NCI-H187 (cell line): ENCODE results near the gene C11orf21.
"Not testable (repeated sequence)": the region's sequence is repeated elsewhere in the genome, so short reads cannot be mapped to it uniquely, and the experiment has no call there.

Experiments used
- DNase-seq, 2 experiments: peaks; one replicate each; lab custom pipeline; 2025; lab: John Stamatoyannopoulos, UW

The C11orf21 gene

DNA sequence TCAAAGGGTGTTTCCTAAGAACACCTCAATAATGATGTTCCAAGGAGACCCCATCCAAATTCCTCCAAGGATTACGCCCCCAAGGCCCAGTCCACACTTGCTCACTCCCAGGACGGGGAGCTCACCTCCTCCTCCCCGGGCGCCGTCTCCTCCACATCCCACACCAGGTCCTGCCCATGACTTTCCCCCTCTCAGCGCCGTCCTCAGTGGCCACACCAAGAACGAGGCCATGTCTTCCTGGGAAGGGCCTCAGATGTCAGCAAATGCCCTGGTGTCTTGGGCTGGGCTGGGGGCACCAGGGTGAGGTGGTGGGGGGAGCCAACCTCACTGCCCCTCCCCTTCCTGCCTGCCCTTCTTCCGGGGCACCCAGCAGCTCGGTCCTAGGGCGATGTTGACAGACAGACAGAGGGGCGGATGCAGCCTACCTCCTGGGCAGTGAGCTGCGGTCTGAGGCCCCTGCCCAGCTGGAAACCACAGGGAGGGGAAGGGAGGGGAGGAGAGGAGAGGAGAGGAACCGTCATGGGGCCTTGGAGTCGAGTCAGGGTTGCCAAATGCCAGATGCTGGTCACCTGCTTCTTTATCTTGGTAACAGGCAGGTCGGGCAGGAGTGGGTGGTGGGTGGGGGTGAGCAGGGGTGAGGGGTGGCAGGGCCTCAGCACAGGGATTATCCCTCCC, at the start of gene C11orf21, which contains the start of gene TSPAN32:
Gene C11orf21 (minus strand): TSS at position 288 of the 675 bp plus-strand sequence. CDS start 110 bp downstream, at position 178.
Gene TSPAN32 (plus strand): TSS at position 383 of the 675 bp plus-strand sequence. CDS start 137 bp downstream, at position 520.
- DNase-seq, result no peak

DNA sequence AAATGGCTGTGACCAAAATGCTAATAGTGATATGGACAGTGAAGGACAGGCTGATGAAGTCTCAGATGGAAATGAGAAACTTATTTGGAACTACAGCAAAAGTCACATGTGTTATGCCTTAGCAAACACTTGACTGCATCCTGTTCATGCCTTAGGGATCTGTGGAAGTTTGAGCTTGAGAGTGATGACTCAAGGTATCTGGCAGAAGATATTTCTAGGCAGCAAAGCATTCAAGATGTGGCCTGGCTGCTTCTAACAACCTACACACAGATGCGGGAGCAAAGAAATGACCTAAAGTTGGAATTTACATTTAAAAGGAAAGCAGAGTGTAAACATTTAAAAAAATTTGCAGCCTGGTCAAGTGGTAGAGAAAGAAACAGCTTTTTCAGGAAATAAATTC, 47.3 kb upstream of the C11orf21 start:
- no peak for DNase-seq

DNA sequence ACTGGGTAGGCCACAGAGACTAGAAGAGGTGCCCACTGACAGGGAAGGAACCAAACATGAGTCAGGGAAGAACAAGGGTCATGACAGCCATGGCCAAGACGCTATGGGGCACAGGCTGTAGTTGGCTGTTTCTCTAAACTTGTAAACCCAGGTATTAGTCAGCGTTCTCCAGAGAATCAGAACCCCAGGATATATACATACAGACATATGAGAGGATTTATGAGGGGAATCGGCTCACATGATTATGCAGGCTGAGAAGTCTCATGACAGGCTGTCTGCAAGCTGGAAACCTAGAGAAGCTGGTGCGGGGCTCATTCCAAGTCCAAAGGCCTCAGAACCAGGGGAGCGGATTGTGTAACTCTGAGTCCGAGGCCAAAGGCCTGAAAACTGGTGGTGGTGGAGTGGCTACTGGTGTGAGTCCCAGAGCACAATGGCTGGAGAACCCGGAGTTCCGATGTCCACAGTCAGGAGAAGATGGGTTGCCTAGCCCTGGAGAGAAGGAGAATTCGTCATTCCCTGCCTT, 45.7 kb upstream of the C11orf21 start:
- no peak for DNase-seq

DNA sequence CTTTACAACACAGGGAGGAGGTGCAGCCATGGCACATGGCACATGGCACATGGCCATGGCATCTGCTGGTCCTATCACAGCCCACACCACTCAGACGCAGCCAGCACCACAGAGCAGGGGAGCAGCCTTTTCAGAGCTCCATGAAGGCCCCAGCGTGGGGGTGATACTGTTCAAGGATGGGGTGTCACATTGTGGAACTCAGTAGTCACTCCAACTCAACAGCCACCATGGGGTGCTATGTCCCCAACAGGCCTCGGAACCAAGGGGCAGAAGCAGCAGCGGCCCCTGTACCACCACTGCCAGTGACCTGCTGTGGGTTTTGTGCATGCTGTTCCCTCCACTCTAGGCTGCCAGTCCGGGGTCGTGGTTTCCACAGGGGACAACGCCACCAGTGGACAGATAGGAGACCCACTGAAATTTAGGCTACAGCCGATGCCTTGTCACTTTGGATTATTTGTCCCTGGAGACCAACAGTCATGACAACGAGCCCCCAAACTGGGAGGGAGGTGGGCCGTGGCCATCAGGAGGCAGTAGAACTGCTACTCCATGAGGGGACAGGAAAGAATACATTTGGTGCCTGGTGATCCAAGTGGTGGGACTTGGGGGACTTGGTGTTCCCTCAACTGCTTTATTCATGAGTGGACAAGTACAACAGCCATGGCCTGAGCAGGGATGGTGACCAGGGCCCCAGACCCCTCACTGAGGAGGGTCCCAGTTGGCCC, 45.0 kb upstream of the C11orf21 start:
- no peak for DNase-seq

DNA sequence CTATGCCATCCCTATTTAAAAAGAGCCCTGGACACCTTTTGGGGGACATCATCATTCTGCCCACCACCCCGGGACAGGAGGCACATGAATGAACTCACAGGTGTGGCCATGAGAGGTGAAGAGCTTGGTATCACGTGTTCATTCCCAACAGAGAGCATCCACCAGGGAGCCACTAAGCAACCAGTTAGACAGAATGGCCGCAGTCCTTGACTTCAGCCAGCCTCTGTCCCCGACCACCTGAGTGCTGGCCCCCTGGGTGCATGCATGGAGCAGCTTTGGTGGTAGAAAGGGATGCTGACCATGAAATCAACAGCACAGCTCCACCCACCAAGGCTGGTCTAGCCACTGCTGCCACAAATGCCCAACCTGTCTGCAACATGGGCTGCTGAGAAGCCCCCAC, 44.3 kb upstream of the C11orf21 start:
- no peak for DNase-seq

DNA sequence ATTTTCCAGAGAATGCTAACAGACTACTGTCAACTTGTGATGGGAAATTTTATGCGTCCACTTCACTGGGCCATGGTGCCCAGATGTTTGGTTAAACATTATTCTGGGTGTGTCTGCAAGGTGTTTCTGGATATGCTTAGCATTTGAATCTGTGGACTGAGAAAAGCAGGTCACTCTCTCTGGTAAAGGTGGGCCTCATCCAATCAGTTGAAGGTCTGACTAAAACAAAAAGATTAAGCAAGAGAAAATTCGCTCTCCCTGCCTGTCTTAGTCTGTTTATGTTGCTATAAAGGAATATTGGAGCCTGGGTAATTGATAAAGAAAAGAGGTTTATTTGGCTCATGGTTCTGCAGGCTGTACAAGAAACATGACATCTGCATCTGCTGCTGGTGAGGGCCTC, 43.3 kb upstream of the C11orf21 start:
- DNase-seq, result no peak

DNA sequence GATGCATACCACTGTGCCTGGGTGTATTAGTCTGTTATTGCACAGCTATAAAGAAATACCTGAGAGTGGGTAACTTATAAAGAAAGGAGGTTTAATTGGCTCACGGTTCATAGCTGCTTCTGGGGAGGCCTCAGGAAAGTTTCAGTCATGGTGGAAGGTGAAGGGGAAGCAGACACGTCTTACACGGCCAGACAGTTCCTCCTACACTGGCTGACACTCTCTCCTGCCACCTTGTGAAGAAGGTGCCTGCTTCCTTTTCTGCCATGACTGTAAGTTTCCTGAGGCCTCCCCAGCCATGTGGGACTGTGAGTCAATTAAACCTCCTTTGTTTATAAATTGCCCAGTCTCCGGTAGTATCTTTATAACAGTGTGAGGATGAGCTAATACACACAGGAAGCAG, 41.8 kb upstream of the C11orf21 start:
- no peak for DNase-seq

DNA sequence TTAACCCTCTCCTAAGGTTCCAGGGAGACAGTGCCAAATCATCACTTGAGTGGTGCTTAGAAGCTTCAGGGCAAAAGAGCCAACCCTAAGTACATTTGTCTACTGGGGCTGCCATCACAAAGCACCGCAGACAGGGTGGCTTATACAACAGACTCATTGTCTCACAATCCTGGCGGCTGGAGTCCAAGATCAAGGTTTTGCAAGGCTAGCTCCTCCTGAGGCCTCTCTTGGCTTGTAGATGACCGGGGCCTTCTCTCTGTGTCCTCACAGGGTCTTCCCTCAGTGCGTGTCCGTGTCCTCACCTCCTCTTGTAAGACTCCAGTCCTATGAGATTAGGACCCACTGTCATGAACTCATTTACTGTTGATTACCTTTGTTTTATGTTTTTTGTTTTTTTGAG, 41.3 kb upstream of the C11orf21 start:
- DNase-seq, result no peak

DNA sequence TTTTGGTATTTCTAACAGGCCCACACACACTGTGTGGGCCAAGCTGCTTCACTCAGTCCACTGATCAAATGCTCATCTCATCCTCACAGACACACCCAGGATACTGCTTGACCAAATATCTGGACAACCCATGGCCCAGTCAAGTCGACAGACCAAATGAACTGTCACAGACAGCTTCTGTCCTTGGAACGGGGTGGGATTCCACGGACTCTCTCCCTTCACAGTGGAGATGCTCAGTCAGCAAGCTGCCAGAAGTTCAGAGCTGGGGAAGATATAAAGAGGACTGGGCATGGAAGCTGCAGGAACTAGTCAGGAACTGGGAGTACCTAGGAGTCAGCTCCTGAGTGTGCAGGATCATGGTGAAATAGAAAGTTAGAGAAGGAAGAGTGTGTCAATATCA, 40.8 kb upstream of the C11orf21 start:
- no peak for DNase-seq

DNA sequence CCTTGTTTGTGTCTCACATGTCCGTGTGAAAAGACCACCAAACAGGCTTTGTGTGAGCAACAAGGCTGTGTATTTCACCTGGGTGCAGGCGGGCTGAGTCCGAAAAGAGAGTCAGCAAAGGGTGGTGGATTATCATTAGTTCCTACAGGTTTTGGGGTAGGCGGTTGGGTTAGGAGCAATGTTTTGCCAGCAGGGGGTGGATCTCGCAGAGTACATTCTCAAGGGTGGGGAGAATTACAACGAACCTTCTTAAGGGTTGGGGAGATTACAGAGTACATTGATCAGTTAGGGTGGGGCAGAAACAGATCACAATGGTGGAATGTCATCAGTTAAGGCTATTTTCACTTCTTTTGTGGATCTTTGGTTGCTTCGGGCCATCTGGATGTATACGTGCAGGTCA, 37.0 kb upstream of the C11orf21 start:
- not testable (repeated sequence) for DNase-seq

DNA sequence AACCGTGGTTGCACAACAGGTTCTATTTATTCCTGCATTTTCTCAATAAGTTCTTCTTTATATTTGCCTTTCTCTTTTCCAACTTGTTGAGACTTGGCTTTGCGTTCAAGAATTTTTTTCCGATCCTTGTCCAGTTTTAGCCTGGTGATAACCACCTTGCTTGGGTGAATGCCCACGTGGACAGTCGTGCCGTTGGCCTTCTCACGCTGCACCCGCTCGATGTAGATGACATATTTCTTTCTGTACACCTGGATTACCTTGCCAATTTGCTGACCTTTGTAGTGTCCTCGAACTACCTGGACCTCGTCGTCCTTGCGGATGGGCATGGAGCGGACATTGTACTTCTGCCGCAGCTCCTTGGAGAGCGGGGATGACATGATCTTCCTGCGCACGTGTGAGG, 33.6 kb upstream of the C11orf21 start:
- not testable (repeated sequence) for DNase-seq

DNA sequence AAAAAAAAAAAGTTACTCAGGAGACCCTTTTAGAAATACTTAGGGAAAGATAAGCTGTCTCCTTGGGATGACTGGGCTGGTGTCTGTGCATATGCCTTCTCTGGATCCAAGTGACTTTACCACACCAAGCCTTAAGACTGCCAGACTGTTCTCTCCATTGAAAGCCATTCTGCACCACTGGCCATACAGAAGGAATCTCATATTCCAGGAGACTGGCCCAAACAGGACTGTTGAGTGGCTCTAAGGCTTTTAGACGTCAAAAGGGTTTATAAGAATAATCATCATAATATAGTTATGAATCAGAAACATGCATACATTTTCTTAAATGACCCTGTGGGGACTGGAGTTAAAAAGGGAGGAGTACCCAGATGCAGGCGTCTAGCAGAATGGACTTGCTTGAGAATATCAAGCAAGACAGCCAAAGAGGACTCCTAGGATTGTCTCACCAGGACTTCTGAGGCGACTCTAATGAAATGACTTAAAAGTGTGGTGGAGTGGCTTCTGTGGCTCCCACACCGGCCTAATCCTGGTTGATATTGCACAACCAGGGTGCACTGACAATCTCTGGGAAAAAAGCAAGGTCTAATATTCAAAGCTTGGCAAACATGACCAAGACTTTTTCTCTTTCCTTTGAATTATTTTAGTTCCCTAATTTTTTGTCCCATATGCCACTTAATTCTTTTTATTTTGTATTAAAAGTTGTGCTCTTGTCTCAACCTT, 31.9 kb upstream of the C11orf21 start:
- DNase-seq, result not testable (repeated sequence)

DNA sequence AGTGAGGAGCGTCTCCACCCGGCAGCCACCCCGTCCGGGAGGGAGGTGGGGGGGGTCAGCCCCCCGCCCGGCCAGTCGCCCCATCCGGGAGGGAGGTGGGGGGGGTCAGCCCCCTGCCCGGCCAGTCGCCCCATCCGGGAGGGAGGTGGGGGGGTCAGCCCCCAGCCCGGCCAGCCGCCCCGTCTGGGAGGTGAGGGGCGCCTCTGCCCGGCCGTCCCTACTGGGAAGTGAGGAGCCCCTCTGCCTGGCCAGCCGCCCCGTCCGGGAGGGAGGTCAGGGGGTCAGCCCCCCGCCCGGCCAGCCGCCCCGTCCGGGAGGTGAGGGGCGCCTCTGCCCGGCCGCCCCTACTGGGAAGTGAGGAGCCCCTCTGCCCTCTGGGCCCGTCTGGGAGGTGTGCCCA, 30.9 kb upstream of the C11orf21 start:
- not testable (repeated sequence) for DNase-seq

DNA sequence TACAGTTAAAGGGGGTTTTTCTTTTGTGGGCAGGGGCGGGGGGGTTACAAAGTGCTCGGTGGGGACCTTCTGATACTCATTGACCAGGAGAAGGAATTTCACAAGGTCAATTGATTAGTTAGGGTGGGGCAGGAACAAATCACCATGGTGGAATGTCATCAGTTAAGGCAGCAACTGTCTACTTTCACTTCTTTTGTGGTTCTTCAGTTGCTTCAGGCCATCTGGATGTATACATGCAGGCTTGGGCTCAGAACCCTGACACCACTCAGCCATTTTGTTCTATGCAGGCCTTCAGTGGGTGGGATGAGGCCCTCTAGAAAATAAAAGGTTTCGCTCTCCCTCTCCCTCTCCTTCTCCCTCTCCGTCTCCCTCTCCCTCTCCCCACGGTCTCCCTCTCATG, 29.7 kb upstream of the C11orf21 start:
- no peak for DNase-seq

DNA sequence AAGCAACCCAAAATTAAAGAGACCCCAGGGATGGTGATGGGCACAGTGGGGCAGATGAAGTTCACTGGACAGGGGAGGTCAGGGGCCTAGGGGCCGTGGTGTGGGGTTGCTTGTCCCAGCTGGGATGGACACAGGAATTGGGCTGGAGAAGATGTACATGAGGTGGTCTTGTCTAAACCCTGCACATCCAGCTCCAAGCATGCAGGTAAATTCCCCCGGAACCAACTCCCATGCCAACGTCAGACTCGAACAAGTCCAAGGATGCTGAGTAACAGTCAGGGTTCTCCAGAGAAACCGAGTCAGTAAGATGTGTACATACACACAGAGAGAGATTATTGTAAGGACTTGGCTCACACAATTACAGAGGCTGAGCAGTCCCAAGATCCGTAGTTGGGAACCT, 29.0 kb upstream of the C11orf21 start:
- no peak for DNase-seq

DNA sequence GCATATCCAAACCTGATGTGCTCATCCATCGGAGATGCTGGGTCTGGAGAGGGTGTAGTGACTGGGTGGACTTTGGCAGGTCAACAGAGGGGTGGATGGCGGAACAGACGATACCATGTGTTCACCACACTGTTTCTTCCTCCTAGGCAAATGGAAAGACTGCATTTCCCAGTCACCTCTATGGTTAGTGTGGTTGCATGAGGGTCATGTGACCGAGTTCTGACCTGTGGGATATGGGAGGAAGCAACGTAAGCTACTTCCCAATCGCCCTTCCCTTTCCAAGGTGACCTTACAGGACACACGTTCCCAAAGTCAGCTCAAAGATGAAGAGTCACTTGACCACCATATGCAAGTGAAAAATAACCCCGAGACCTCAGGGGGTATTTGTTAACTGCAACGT, 27.8 kb upstream of the C11orf21 start:
- no peak for DNase-seq

DNA sequence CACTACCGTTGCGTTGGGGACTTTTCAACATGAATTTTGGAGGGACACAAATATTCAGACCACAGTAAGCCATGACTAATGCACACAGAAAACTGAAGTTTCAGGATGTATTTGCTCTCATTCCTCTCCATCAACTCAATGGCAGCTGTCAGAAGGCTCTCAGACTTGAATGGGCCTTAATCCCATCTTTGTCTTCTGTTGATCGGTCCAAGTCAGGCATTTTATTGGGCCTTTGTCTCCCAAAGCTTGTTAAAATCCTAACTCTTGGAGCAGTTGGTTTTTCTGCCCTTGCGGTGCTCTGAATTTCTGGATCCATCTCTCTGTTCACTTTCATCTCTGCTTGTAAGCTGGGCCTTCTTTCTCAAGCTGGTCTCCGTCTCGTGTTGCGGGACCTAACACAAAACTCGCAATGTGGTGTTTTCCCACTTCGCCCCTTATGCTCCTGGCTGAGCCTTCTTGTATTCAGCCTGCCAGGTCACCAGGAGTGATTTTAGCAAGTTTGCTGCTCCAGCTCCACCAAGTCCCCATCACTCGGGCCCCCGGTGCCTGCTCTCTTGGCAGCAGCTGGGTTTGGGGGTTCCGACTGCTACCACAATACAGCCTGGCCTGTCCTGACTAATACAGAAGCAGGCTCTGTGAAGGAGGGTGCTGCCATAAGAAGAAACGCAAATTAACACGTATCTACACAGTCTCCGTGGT, 27.1 kb upstream of the C11orf21 start:
- DNase-seq, result no peak

DNA sequence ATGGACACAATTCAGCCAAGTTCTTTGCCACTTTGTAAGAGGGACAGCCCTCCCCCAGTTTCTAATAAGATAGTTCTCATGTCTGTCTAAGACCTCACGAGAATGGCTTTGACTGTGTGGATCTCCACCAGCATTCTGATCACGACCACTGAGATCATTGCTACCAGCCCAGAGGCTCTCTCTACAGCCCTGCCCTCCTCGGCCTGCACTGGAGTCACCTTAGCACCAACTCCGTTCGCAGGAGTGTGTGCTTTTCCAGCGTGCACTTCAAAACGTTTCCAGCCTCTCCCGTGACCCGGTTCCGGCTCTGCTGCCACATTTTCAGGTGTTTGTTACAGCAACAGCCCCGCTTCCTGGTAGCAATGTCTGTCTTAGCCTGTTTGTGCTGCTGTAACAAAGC, 26.3 kb upstream of the C11orf21 start:
- DNase-seq, result no peak

DNA sequence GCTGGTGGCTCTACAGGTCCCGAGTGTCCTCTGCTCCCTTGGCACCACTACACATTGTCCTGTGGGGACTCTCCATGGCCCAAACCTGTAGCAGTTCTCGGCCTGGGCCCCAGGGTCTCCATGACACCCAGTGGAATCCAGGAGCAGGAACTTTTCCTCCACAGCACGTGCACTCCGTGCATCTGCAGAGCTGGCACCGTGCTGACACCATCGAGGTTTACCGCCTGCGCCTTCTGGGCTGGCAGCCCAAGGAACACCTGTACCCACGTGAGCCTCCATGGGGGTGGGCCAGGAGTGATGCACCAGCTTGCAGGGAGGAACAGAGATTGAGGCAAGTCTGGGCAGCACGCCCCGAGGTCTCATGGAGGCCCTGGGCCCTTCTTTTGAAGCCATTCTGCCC, 25.3 kb upstream of the C11orf21 start:
- no peak for DNase-seq

DNA sequence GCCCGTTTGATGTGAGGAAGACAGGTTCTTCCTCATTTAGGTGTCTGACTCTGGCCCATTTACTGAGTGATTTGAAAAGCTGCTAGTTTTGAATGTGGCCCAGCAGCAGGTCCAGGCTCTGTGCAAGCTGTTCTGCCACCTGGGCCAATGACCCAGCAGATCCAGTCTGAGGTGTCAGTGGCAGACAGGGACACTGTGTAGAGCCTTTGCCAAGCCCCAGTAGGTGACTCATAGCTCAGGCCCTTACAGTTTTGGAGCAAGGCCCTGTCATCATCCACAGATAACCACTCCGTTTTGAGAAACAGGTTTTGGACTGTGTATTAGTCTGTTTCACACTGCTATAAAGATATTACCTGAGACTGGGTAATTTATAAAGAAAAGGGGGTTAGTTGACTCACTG, 24.0 kb upstream of the C11orf21 start:
- no peak for DNase-seq

DNA sequence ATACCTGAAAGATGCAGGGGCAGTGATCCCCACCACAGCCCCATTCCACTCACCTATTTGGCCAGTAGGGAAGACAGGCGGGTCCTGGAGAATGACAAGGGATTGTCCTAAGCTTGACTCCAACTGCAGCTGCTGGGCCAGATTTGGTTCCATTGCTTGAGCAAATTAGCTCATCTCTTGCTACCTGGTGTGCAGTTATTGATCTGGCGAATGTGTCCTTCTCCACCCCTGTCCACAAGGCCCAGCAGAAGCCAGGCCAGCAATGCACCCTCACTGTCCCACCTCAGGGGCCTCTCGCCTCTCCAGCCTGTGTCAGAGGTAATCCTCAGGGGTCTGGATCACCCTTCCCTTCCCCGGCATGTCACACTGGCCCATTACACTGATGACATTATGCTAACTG, 23.4 kb upstream of the C11orf21 start:
- DNase-seq, result no peak

DNA sequence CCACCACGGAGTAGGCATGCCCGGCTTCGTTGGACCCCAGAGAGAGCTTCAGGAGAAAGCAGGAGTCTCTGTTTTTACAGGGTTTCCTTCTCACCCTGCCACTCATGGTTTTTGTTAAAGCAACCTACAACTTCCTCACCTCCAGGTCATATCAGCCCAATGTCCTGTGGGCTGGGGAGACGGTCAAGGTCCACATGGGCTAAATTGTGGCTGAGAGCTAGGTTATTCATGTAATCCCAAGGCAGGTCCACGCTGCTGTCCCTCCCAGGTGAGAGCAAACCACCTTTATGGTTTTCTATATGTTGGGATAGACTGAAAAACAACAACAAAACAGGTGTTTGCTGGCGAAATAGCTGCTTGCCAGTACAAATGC, 19.6 kb upstream of the C11orf21 start:
- DNase-seq, result no peak
